HG03039 (cell line): Measurements from ENCODE around the gene NECAB3.
"Not testable (repeated sequence)": the region's sequence is repeated elsewhere in the genome, so short reads cannot be mapped to it uniquely, and the experiment has no call there.

Experiments
- ATAC-seq: cut with Tn5 transposase; IDR thresholded peaks from one replicate; pipeline ENCODE4 v1.9.1; 2021; ENCODE audit warnings: mild to moderate bottlenecking, moderate library complexity; ENCODE audit not compliant: unreplicated experiment

Gene NECAB3

GRCh38 chr20:33651562-33652048 is 22.6 kb downstream of the NECAB3 start:
- no peak for ATAC-seq

DNA sequence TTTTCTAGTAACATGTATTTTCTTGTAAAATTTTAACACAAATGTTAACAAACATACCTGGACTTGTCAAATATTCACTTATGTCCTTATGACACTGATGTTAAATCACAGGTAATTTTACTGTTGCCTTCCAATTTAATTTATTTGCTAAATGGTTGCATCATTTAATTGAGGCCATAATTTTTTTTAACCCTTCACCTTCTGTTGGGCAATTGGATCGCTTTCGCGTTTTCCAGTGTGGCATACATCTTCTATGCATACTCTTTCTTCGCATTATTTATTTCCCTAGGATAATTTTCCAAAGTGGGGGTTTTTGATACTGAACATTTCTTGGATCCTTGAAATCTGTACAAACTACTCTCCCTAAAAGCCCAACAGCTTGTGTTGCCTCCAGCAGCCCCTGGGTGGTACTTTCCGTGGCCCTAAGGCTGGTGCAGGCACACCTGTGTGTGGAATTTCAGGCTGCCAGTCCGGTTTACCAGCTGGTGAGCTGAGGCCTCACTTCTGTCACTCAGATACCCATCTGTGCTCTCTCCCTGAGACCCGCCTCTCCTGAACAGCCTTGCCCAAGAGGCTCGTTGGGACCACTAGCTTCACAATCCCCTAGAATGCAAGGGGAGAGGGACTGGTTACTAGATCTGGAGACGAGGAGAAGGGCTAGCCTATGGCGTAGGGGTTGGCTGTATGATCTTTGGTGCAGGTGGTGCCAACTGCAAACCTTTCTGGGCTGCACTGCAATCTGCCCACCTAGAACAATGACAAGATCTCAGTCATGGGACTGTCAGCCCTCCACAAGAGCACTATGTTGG is 23.3 kb downstream of the NECAB3 start:
- no peak for ATAC-seq

DNA sequence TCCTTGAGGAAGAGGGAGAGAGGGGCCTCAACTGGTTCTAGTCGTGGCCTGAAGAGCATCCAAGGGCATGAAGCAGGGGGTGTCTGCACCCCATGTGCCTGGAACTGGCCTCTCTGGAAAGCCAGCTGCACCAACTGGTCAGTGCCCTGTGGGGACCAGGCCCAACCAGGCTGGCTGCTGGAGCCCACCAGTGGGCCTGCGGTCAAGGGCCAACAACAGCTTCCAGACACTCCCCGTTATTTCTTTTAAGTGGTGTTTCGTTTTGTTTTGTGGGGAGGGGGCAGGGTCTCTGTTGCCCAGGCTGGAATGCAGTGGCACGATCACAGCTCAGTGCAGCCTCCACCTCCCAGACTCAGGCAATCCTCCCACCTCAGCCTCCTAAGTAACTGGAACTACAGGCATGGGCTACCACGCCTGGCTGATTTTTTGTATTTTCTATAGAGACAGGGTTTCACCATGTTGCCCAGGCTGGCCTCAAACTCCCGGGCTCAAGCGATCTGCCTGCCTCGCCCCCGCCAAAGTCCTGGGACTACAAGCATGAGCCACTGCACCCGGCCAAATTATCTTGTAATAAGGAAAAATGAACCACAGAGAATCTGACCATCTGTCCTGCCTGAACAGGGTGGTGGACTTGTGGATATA is 24.0 kb downstream of the NECAB3 start:
- ATAC-seq: no peak

DNA sequence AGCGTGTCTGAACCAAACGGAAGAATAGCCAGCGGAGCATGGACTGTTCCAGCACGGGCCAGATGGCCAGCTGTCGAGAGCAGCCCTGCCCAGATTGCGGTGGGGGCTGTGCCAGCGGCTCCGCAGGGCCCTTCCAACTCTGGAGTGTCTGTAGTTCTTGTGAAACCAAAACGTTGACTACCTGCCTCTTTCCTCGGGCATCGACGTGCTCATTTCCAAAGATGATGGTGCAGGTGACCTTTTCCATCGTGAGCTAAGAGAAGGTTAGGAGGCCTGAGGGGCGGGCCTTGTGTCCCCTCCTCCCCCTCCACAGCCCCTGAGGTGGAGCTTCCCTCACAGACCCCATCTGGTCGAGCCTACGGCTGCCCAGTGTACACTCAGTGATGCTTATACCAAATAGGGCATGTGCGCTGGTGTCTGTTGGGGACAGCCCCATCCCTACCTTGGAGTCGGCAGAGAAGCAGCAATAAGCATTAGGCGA is 25.0 kb downstream of the NECAB3 start:
- no peak for ATAC-seq

DNA sequence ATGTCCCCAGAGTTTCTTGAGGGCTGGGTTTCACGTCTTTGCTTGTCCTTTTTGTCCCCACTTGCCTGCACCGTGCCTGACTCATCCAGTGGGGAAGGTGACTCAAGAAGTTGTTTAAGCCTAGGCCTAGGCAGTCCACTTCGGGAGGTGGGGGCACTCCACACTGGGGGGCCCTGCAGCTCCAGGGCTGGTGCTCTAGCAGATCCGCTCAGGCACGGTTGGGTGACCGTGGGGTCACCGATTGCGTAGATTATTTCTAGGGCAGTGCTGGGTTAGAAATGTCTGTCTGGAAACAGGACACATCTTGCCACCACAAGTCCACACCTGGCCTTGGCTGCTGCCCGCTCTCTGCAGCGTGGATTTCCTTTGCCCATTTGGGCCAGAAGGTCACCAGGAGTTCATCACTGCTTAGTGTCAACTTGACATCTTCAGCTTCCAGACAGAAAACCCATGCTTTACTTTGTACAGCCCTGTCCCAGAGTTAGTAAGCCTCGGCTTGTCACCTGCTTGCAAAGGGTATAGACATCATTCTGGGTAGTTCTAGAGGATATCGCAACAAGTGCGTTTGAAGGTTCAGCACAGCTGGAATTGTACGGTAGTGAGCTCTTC is 25.7 kb downstream of the NECAB3 start:
- ATAC-seq: no peak

- no peak for ATAC-seq
Observed at GRCh38 chr20:33647603-33648395, 26.4 kb downstream of the NECAB3 start.

- not testable (repeated sequence) for ATAC-seq
Observed at GRCh38 chr20:33646959-33647602, 27.1 kb downstream of the NECAB3 start.

DNA sequence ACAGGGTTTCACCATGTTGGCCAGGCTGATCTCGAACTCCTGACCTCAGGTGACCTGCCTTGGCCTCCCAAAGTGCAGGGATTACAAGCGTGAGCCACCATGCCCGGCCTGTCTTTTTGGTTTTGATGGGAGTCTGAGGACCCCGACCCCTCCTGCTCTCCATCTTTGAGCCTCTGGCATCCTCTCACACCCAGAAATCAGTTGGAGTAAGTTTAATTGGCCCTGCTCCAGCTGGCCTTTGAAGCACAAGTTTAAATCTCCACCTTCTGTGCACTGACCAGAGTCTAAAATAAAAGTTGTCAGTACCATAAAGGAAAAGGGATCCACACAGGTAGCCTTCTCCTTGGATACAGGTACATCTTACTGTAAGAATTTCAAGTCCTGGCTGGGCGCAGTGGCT is 28.0 kb downstream of the NECAB3 start:
- ATAC-seq: no peak

DNA sequence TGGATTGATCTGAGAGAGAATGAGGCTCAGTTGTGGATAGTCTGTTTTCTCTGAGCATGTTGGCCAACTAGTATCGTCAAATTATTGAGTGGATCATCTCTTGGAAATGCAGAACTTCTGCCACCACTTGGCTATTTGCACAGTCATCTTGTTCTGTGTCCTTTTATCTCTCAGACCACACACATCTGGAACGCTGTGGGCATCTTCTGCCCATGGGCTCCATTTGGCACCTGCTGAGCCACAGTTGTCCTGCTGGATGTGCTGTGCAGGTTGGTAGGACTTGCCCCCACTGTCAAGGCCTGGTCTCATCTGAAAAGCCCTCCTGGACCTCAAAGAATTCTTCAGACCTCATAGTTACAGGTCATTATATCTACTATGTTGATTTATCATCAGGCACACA is 28.8 kb downstream of the NECAB3 start:
- no peak for ATAC-seq

DNA sequence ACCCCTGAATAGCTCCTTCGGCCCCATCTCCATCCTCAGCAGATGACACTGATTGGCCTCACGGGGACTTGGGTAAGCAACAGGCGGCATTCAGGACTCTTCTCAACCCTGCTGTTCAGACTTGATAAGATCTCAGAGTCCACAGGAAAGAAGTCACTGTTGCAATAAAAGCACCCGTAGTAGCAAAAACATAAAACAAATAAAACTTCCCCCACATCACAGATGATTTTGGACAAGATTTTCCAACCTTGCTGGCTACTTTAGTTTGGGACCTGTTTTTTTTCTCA is 29.2 kb downstream of the NECAB3 start:
- no peak for ATAC-seq

GRCh38 chr20:33644313-33645071 is 29.7 kb downstream of the NECAB3 start:
- no peak for ATAC-seq

DNA sequence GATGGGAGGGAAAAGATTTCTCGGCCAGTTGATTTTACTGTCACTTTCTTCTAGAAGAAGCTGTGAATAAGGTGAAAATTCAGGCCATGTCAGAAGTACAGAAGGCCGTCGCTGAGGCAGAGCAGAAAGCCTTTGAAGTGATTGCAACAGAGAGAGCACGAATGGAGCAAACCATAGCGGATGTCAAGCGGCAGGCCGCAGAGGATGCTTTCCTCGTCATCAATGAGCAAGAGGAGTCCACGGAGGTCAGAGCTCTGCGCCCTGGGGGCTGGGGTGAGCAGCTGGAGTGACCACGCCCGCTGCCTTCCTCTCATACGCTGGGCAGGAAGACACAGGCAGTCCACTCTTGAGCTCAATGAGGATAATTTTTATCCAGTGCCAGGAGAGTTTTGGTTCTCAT is 33.9 kb downstream of the NECAB3 start:
- ATAC-seq: no peak

DNA sequence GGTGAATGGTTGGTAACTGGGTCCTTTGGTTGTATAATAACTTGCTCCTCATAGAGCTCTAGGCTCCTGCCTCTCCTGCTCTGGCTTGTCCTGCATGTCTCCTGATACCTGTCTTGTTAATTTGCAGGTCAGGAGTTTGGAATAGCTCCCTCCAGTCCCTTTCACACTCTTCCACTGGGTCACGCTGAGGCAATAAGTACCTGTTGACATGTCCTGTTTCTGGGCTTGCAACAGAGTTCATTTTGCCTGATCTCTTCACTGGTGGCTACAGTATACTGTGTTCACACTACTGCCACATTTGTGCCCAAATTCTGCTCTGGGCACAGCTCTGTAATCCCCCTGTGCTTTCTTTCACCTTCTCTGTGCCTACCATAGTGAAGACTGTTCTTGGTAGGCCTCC is 37.5 kb downstream of the NECAB3 start:
- no peak for ATAC-seq

- no peak for ATAC-seq
Observed at GRCh38 chr20:33635341-33635740, 38.9 kb downstream of the NECAB3 start.

- not testable (repeated sequence) for ATAC-seq
Observed at GRCh38 chr20:33631910-33632309, 42.3 kb downstream of the NECAB3 start.

DNA sequence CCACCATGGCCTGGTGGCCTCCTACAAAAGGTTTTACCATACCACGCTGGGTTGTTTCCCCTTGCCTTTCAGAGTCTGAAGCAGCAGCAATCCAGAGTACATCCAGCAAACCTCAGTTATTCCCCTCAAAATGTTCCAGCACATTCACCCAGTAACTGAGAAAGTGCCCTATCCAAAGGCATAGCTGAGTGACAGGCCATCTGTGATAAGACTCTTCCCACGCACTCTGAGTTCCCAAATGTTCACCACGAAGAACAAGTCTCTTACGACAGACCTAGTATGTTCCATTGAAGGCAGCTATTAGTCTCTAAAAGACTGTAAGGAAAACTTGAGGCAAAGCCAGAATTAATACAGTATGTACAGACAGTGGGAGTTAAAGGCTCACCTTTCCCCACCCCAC is 43.7 kb downstream of the NECAB3 start:
- ATAC-seq: no peak

GRCh38 chr20:33629979-33630378 is 44.2 kb downstream of the NECAB3 start:
- no peak for ATAC-seq

GRCh38 chr20:33629533-33629932 is 44.7 kb downstream of the NECAB3 start:
- ATAC-seq: no peak

- no peak for ATAC-seq
Observed at GRCh38 chr20:33627577-33628216, 46.5 kb downstream of the NECAB3 start.

GRCh38 chr20:33626190-33626589 is 48.0 kb downstream of the NECAB3 start:
- ATAC-seq: no peak
